GM12891 (cell line): ENCODE results near the gene C10orf67.

Source experiments
- PAX5 ChIP-seq: IDR thresholded peaks from 2 replicates; pipeline ENCODE4 v1.6.1; 2011; ENCODE audit warnings: low read length, moderate library complexity, mild to moderate bottlenecking; ENCODE audit not compliant: insufficient read depth, severe bottlenecking
- POLR2A ChIP-seq: IDR thresholded peaks from 2 replicates; pipeline ENCODE4 v1.6.1; 2011; ENCODE audit warnings: low read depth, low read length, control low read depth
- POLR2AphosphoS5 ChIP-seq: IDR thresholded peaks from 2 replicates; pipeline ENCODE4 v1.6.1; 2011; ENCODE audit warnings: low read depth, low read length, control low read depth
- POU2F2 ChIP-seq: IDR thresholded peaks from 2 replicates; pipeline ENCODE4 v1.6.1; 2011; ENCODE audit warnings: low read depth, mild to moderate bottlenecking, control low read depth, low read length, moderate library complexity
- SPI1 ChIP-seq: IDR thresholded peaks from 2 replicates; pipeline ENCODE4 v1.6.1; 2011; ENCODE audit warnings: low read depth, low read length, control low read depth
- TAF1 ChIP-seq: IDR thresholded peaks from 2 replicates; pipeline ENCODE4 v1.6.1; 2011; ENCODE audit warnings: low read depth, low read length, control low read depth

- no peak for TF ChIP-seq TAF1
- TF ChIP-seq POLR2A = no peak
- TF ChIP-seq POLR2AphosphoS5 = no peak
- TF ChIP-seq SPI1 = no peak
- no peak for TF ChIP-seq PAX5
- no peak for TF ChIP-seq POU2F2
These were observed 13.8 kb upstream of the C10orf67 start for GRCh38 chr10:23358357-23358756.
